K562 (cell line): ENCODE data around the gene PRR11. TPM values are rescaled to one million over a fixed set of nuclear protein-coding genes. Genes with fewer than 3 reads are reported as not detected.

Experiments used
- ATAC-seq: fragments of 200-7000 bp; cut with Tn5 transposase; 3 replicates; pipeline ENCODE4 v1.9.1; 2020; ENCODE audit warnings: moderate library complexity
- BruUV-seq: library from RNA; stranded (reverse); fragments of 400-500 nt; replicated peaks from 2 replicates; lab custom pipeline; 2021; lab: Mats Ljungman, UMichigan
- CTCF ChIA-PET: fragments of 300-600 bp; formaldehyde crosslinking; extraction: SDS; loops from one replicate; lab custom pipeline; 2021; ENCODE audit warnings: low intra/inter-chr PET ratio; lab: Yijun Ruan, JAX
- POLR2A ChIA-PET: fragments of 300-600, 350-650 bp; sonication (Branson Sonifier 250); formaldehyde crosslinking; extraction: SDS; loops from one replicate; lab custom pipeline; 2021; ENCODE audit warnings: antibody characterized with exemption, inconsistent platforms; lab: Yijun Ruan, JAX
- DNase-seq, 4 experiments: peaks; one replicate each; pipeline versions ENCODE4 v3.0.0 to v3.0.0-alpha.2; 2011 to 2018; ENCODE audit warnings: low spot score in 3 of 4, mixed read lengths in 3 of 4; ENCODE audit errors: extremely low read depth in 1 of 4
- FAIRE-seq: peaks from 2 replicates; lab custom pipeline; 2011; peaks lifted over from hg19 to GRCh38; lab: Jason Lieb, UNC
- H2AFZ ChIP-seq: 2 replicates; pipeline ENCODE4 v1.6.0; 2011; ENCODE audit warnings: low read depth, low read length, control low read depth, inconsistent platforms
- H3K27ac ChIP-seq: fragments of 200-600 bp; 3 replicates; pipeline ENCODE4 v1.8.0; 2011; ENCODE audit warnings: low read depth, mild to moderate bottlenecking, control low read depth, inconsistent platforms, low read length, moderate library complexity, mixed read lengths; ENCODE audit errors: extremely low read depth
- H3K27me3 ChIP-seq, 2 experiments: fragments of 300-600 bp in 1 of 2; 2 replicates in 1 of 2; 3 replicates in 1 of 2; pipeline versions ENCODE4 v1.6.0 to v1.8.0; 2011; ENCODE audit warnings: inconsistent platforms in 2 of 2, low read length in 2 of 2, mild to moderate bottlenecking in 1 of 2, mixed read lengths in 1 of 2, moderate library complexity in 1 of 2; ENCODE audit not compliant: control insufficient read depth in 2 of 2, insufficient read depth in 2 of 2
- H3K36me3 ChIP-seq: fragments of 300-600 bp; 3 replicates; pipeline ENCODE4 v1.8.0; 2011; ENCODE audit warnings: mild to moderate bottlenecking, low read length, inconsistent platforms; ENCODE audit not compliant: control insufficient read depth, insufficient read depth
- H3K4me1 ChIP-seq, 2 experiments: fragments of 200-600 bp in 1 of 2; replicated peaks in 1 of 2; 2 replicates in 1 of 2; 3 replicates in 1 of 2; pipeline versions ENCODE4 v1.5.1 to v1.8.0; 2011; ENCODE audit warnings: inconsistent platforms in 2 of 2, low read length in 2 of 2, mild to moderate bottlenecking in 1 of 2, mixed read lengths in 1 of 2, moderate library complexity in 1 of 2; ENCODE audit not compliant: control insufficient read depth in 2 of 2, insufficient read depth in 2 of 2
- H3K4me2 ChIP-seq: 2 replicates; pipeline ENCODE4 v1.6.1; 2011; ENCODE audit warnings: low read length, control low read depth, inconsistent platforms, mixed read lengths; ENCODE audit not compliant: insufficient read depth
- H3K4me3 ChIP-seq: fragments of 200-600 bp; sonication (generic), shearing (Covaris generic); 2 replicates; pipeline ENCODE4 v1.5.1; 2016; ENCODE audit warnings: control low read depth, inconsistent platforms
- H3K79me2 ChIP-seq: fragments of 200-600 bp; 3 replicates; pipeline ENCODE4 v1.8.0; 2011; ENCODE audit warnings: low read length, inconsistent platforms; ENCODE audit not compliant: control insufficient read depth, insufficient read depth
- H3K9ac ChIP-seq, 2 experiments: 2 replicates each; pipeline versions ENCODE4 v1.6.0 to v1.6.1; 2011; ENCODE audit warnings: low read depth in 2 of 2, low read length in 2 of 2, control low read depth in 1 of 2, inconsistent platforms in 1 of 2, mild to moderate bottlenecking in 1 of 2, mixed read lengths in 1 of 2; ENCODE audit not compliant: insufficient read depth in 1 of 2
- H3K9me1 ChIP-seq: one replicate; pipeline ENCODE4 v1.6.0; 2011; ENCODE audit warnings: inconsistent platforms, mild to moderate bottlenecking, low read length, moderate library complexity; ENCODE audit not compliant: control insufficient read depth, insufficient read depth
- H3K9me3 ChIP-seq: replicated peaks from 2 replicates; pipeline ENCODE4 v1.5.1; 2011; ENCODE audit warnings: low read depth, low read length, inconsistent platforms; ENCODE audit not compliant: control insufficient read depth, insufficient read depth
- H4K20me1 ChIP-seq: replicated peaks from 2 replicates; pipeline ENCODE4 v1.6.1; 2011; ENCODE audit warnings: low read length, inconsistent platforms, mixed read lengths; ENCODE audit not compliant: control insufficient read depth, insufficient read depth
- NFIC ChIP-seq: fragments of 450-650 bp; IDR thresholded peaks from 2 replicates; pipeline ENCODE4 v1.6.1; 2017; ENCODE audit warnings: mild to moderate bottlenecking, inconsistent platforms
- SREBF1 ChIP-seq: fragments of 150-350 bp; IDR thresholded peaks from 2 replicates; pipeline ENCODE4 v1.6.1; 2014; ENCODE audit warnings: antibody characterized with exemption, low read depth, low read length, borderline replicate concordance
- ZNF589 ChIP-seq: fragments of 200-800 bp; sonication (Bioruptor generic); IDR thresholded peaks from 2 replicates; pipeline ENCODE4 v1.6.1; 2016; ENCODE audit warnings: low read depth, missing genetic modification characterization, missing compliant biosample characterization
- WGBS: fragments of 100-300 bp; shearing (Covaris generic); methylation state at CpG from one replicate; pipeline ENCODE4 v1.1.6; 2016; ENCODE audit warnings: low coverage, mixed read lengths; ENCODE audit not compliant: insufficient coverage; ENCODE audit errors: missing lambda C conversion rate; 5-methylcytosine and 5-hydroxymethylcytosine counted together
- in situ Hi-C: fragments of 300-500 bp; cut with MboI; formaldehyde crosslinking; loops from 4 replicates; pipeline ENCODE4 v1.15.0; 2018; ENCODE audit warnings: inconsistent platforms, mixed read lengths
- intact Hi-C: fragments of 100-400 bp; cut with micrococcal nuclease; formaldehyde crosslinking; loops from 2 replicates; pipeline ENCODE4 v1.14.2; 2022
- microRNA counts: library from miRNA; unstranded; fragments of <30 nt; microRNA quantifications from one replicate; lab custom pipeline; 2016
- microRNA-seq: library from miRNA; unstranded; fragments of <30 nt; microRNA quantifications from one replicate; pipeline ENCODE4, GENCODE V29; 2018; ENCODE audit warnings: borderline microRNAs expressed
- polyA plus RNA-seq, 8 experiments: library from polyadenylated mRNA; depleted of rRNA in 4 of 8; stranded (reverse) in 5 of 8; unstranded in 3 of 8; fragments of >200 nt; fragmentation: Nextera tagmentation in 2 of 8; fragmentation: Illumina TruSeq in 1 of 8; extraction: Ambion mirVana in 2 of 8; extraction: Trizol in 1 of 8; gene quantifications; 2 replicates each; pipeline versions ENCODE4 v1.2.1 to v1.2.3, GENCODE V29; 2011 to 2014; ENCODE audit warnings: inconsistent platforms in 1 of 8, missing spikeins in 1 of 8
- small RNA-seq: library from RNA; depleted of rRNA; stranded (forward); fragments of <200 nt; gene quantifications from one replicate; pipeline ENCODE3, GENCODE V24; 2014
- total RNA-seq, 7 experiments: library from RNA; depleted of rRNA in 6 of 7; stranded (reverse); fragments of >200 nt in 6 of 7; fragmentation: Illumina TruSeq in 2 of 7; extraction: Trizol in 2 of 7; gene quantifications; 2 replicates each; pipeline versions ENCODE4 v1.2.1 to v1.2.3, GENCODE V29; 2011 to 2021; ENCODE audit warnings: low replicate concordance in 1 of 7
- TF ChIP-seq, protein P1 (sequence below): conservative IDR thresholded peaks from 2 replicates; pipeline ENCODE4 v1.6.1; 2011; ENCODE audit warnings: low read depth, mild to moderate bottlenecking, low read length; ENCODE audit not compliant: control insufficient read depth

The PRR11 gene
- total and polyA plus RNA-seq, 9 of the 15 experiments (the other 6 are each of a cell fraction or from before 2014, with no cell fraction given): 13.3 to 75.2 (median 46.4) TPM

DNA sequence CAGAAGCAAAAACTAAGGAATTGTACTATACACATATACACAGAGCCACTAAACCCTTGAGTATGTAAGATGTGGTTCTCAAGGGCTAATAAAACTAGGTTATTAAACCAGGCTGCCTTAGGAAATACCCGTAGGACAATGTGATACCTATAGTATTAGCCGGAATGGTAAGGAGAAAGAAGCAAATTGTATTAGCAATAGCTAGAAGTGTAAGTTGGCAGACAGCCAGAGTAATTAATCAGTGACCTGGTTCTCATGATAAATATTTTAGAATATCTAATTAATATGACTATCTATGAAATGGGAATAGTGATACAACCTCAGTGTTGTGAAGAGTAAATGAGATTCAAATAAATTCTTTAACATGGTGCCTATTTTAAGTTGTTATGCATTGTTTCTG, 83.4 kb downstream of the PRR11 start:
- H3K4me2 ChIP-seq: no peak overlapping the region
- no peaks in the 10 kb centered on the region for H4K20me1 ChIP-seq
- in situ Hi-C loops: no loop called here
- no TSS peak for BruUV-seq
- WGBS: 84% methylated on average over 2 of the region's 2 CpGs
- POLR2A ChIA-PET: interaction anchor here (0.7 to 1.3 kb wide), 2 partner anchors 10 kb away, joined by 3 read pairs; no protein-coding TSS in a partner anchor
- H3K27me3 ChIP-seq: no peaks in the 10 kb centered on the region
- TF ChIP-seq NFIC (peak; percentile 73), SREBF1 (no peak), ZNF589 (CRISPR knock-in tag) (no peak)
- ATAC-seq (no peak), FAIRE-seq (no peak), DNase-seq (no peak)
- no peak overlapping the region for H3K27ac ChIP-seq
- H3K4me1 ChIP-seq: no peaks in the 10 kb centered on the region
- H3K9me1 ChIP-seq: no peaks in the 10 kb centered on the region
- CTCF ChIA-PET: no interaction called here
- no peak overlapping the region for H2AFZ ChIP-seq
- H3K79me2 ChIP-seq: no peaks in the 10 kb centered on the region
- no peaks in the 10 kb centered on the region for H3K9me3 ChIP-seq
- intact Hi-C loops: no loop called here
- no peaks in the 10 kb centered on the region for H3K36me3 ChIP-seq
- H3K4me3 ChIP-seq: no peak overlapping the region
- H3K9ac ChIP-seq: no peak overlapping the region

DNA sequence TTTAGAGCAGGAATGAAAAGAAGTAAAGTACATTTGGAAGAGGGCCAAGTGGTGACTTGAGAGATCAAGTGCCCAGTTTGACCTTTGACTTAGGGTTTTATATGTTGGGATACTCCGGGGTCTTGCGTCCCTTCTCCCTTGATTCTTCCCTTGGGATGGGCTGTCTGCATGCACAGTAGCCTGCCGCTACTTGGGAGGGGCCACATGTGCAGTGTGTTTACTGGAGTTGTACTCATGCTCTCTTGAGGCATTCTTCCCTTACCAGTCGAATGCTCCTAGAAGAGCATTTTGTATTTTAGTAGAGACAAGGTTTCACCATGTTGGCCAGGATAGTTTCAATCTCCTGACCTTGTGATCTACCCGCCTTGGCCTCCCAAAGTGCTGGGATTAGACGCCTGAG, 88.5 kb downstream of the PRR11 start:
- BruUV-seq: no TSS peak
- H3K4me1 ChIP-seq: no peaks in the 10 kb centered on the region
- H3K9me1 ChIP-seq: no peaks in the 10 kb centered on the region
- H2AFZ ChIP-seq: no peak overlapping the region
- no peak overlapping the region for H3K27ac ChIP-seq
- H3K4me2 ChIP-seq: no peak overlapping the region
- peaks cover 7% of the 10 kb centered on the region; the same call in 1 of the 3 replicates for H3K36me3 ChIP-seq
- H3K9me3 ChIP-seq: no peaks in the 10 kb centered on the region
- no peak for ATAC-seq
- no peak overlapping the region for H3K4me3 ChIP-seq
- ChIA-PET POLR2A (interaction anchor here (0.6 to 1.4 kb wide), 2 partner anchors 16 to 1877 kb away, joined by 3 read pairs; no protein-coding TSS in a partner anchor), CTCF (no interaction called here)
- H4K20me1 ChIP-seq: no peaks in the 10 kb centered on the region
- no peaks in the 10 kb centered on the region for H3K27me3 ChIP-seq
- no peaks in the 10 kb centered on the region for H3K79me2 ChIP-seq
- no peak for DNase-seq
- TF ChIP-seq, protein P1, sequence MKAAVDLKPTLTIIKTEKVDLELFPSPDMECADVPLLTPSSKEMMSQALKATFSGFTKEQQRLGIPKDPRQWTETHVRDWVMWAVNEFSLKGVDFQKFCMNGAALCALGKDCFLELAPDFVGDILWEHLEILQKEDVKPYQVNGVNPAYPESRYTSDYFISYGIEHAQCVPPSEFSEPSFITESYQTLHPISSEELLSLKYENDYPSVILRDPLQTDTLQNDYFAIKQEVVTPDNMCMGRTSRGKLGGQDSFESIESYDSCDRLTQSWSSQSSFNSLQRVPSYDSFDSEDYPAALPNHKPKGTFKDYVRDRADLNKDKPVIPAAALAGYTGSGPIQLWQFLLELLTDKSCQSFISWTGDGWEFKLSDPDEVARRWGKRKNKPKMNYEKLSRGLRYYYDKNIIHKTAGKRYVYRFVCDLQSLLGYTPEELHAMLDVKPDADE: no peak
- peak; percentile 36 for TF ChIP-seq NFIC
- H3K9ac ChIP-seq: no peak overlapping the region
- FAIRE-seq: no peak
- in situ Hi-C loops (no loop called here), intact Hi-C loops (no loop called here)
- 61% methylated on average over 6 of the region's 6 CpGs for WGBS

MicroRNA genes within 50 kb of the gene (microRNA counts, 767-probe panel; counts per million panel counts)
- microRNA hsa-miR-301a-3p (lab: Ali Mortazavi, UCI) (4,440 counts per million, percentile 85 among the panel's probes with 10 or more counts), microRNA hsa-miR-454-3p (lab: Ali Mortazavi, UCI) (3,621 counts per million, percentile 77 among the panel's probes with 10 or more counts)

Small RNA genes within 50 kb of the gene (microRNA-seq; reads per million reads assigned to microRNA genes)
- gene MIR301A: 205 reads per million, percentile 85 among the genes with 10 or more reads in this experiment
- gene MIR454: 2,770 reads per million, percentile 96 among the genes with 10 or more reads in this experiment

Small RNA genes within 50 kb of the gene (small RNA-seq; reads per million reads assigned to genes)
- 221 reads per million, percentile 99 among the genes with 10 or more reads in this experiment for gene MIR301A
- gene MIR454: 47.5 reads per million, percentile 98 among the genes with 10 or more reads in this experiment
- 0.26 reads per million for gene RNU2-58P

Other genes with a start within 250 kb of the PRR11 start
- 19.7 and 20.4 TPM in 2 replicates for gene TRIM37, start 48.9 kb upstream of the PRR11 start, total RNA-seq (2014; rRNA removed)
- 30.3 and 31.3 TPM in 2 replicates for gene TRIM37, start 48.9 kb upstream of the PRR11 start, total RNA-seq (2014; rRNA removed; fragmentation: Illumina TruSeq; extraction: Trizol)
- 28.4 and 31.4 TPM in 2 replicates for gene TRIM37, start 48.9 kb upstream of the PRR11 start, total RNA-seq (2015; rRNA removed; fragmentation: Illumina TruSeq; extraction: Trizol)
- gene TRIM37, start 48.9 kb upstream of the PRR11 start, total RNA-seq (2021): 22.3 and 25.0 TPM in 2 replicates
- 28.0 and 30.3 TPM in 2 replicates for gene TRIM37, start 48.9 kb upstream of the PRR11 start, polyA plus RNA-seq (2011; rRNA removed)
- 18.4 and 23.8 TPM in 2 replicates for gene TRIM37, start 48.9 kb upstream of the PRR11 start, polyA plus RNA-seq (2014; fragmentation: Illumina TruSeq; extraction: Trizol)
- 1 to 10 TPM; 4.5 to 8.6 TPM for gene TRIM37, start 48.9 kb upstream of the PRR11 start, polyA plus RNA-seq (2014; fragmentation: Nextera tagmentation; extraction: Ambion mirVana)
- gene TRIM37, start 48.9 kb upstream of the PRR11 start, polyA plus RNA-seq (2014; rRNA removed): 15.7 and 18.2 TPM in 2 replicates
- gene SKA2, start 560 bp upstream of the PRR11 start, total RNA-seq (2014; rRNA removed): 101 and 156 TPM in 2 replicates
- 133 and 167 TPM in 2 replicates for gene SKA2, start 560 bp upstream of the PRR11 start, total RNA-seq (2014; rRNA removed; fragmentation: Illumina TruSeq; extraction: Trizol)
- gene SKA2, start 560 bp upstream of the PRR11 start, total RNA-seq (2015; rRNA removed; fragmentation: Illumina TruSeq; extraction: Trizol): 151 and 159 TPM in 2 replicates
- 74.5 and 78.4 TPM in 2 replicates for gene SKA2, start 560 bp upstream of the PRR11 start, total RNA-seq (2021)
- 39.2 and 58.1 TPM in 2 replicates for gene SKA2, start 560 bp upstream of the PRR11 start, polyA plus RNA-seq (2011; rRNA removed)
- gene SKA2, start 560 bp upstream of the PRR11 start, polyA plus RNA-seq (2014; fragmentation: Illumina TruSeq; extraction: Trizol): 140 and 183 TPM in 2 replicates
- 10 to 100 TPM; 93.5 to 96.9 TPM for gene SKA2, start 560 bp upstream of the PRR11 start, polyA plus RNA-seq (2014; fragmentation: Nextera tagmentation; extraction: Ambion mirVana)
- 140 and 158 TPM in 2 replicates for gene SKA2, start 560 bp upstream of the PRR11 start, polyA plus RNA-seq (2014; rRNA removed)
- 15.3 and 16.0 TPM in 2 replicates for gene SMG8, start 54.3 kb downstream of the PRR11 start, total RNA-seq (2014; rRNA removed)
- gene SMG8, start 54.3 kb downstream of the PRR11 start, total RNA-seq (2014; rRNA removed; fragmentation: Illumina TruSeq; extraction: Trizol): 21.9 and 22.1 TPM in 2 replicates
- 26.0 and 26.4 TPM in 2 replicates for gene SMG8, start 54.3 kb downstream of the PRR11 start, total RNA-seq (2015; rRNA removed; fragmentation: Illumina TruSeq; extraction: Trizol)
- gene SMG8, start 54.3 kb downstream of the PRR11 start, total RNA-seq (2021): 18.3 and 19.2 TPM in 2 replicates
- gene SMG8, start 54.3 kb downstream of the PRR11 start, polyA plus RNA-seq (2011; rRNA removed): 23.1 and 27.9 TPM in 2 replicates
- gene SMG8, start 54.3 kb downstream of the PRR11 start, polyA plus RNA-seq (2014; fragmentation: Illumina TruSeq; extraction: Trizol): 18.0 and 23.0 TPM in 2 replicates
- gene SMG8, start 54.3 kb downstream of the PRR11 start, polyA plus RNA-seq (2014; fragmentation: Nextera tagmentation; extraction: Ambion mirVana): 1 to 10 TPM; 3.5 to 5.1 TPM
- 13.9 and 15.4 TPM in 2 replicates for gene SMG8, start 54.3 kb downstream of the PRR11 start, polyA plus RNA-seq (2014; rRNA removed)
- gene GDPD1, start 64.8 kb downstream of the PRR11 start, total RNA-seq (2014; rRNA removed): 5.7 and 7.9 TPM in 2 replicates
- 14.8 and 15.1 TPM in 2 replicates for gene GDPD1, start 64.8 kb downstream of the PRR11 start, total RNA-seq (2014; rRNA removed; fragmentation: Illumina TruSeq; extraction: Trizol)
- 9.2 and 9.5 TPM in 2 replicates for gene GDPD1, start 64.8 kb downstream of the PRR11 start, total RNA-seq (2015; rRNA removed; fragmentation: Illumina TruSeq; extraction: Trizol)
- gene GDPD1, start 64.8 kb downstream of the PRR11 start, total RNA-seq (2021): 9.3 and 11.0 TPM in 2 replicates
- gene GDPD1, start 64.8 kb downstream of the PRR11 start, polyA plus RNA-seq (2011; rRNA removed): 11.3 and 15.2 TPM in 2 replicates
- gene GDPD1, start 64.8 kb downstream of the PRR11 start, polyA plus RNA-seq (2014; fragmentation: Illumina TruSeq; extraction: Trizol): 13.2 and 14.7 TPM in 2 replicates
- gene GDPD1, start 64.8 kb downstream of the PRR11 start, polyA plus RNA-seq (2014; fragmentation: Nextera tagmentation; extraction: Ambion mirVana): 1 to 10 TPM; 7.8 to 8.1 TPM
- gene GDPD1, start 64.8 kb downstream of the PRR11 start, polyA plus RNA-seq (2014; rRNA removed): 7.7 and 9.4 TPM in 2 replicates
- 0.14 and 1.1 TPM in 2 replicates for gene YPEL2, start 175.9 kb downstream of the PRR11 start, total RNA-seq (2014; rRNA removed)
- 0.47 and 0.57 TPM in 2 replicates for gene YPEL2, start 175.9 kb downstream of the PRR11 start, total RNA-seq (2014; rRNA removed; fragmentation: Illumina TruSeq; extraction: Trizol)
- 0.33 and 0.38 TPM in 2 replicates for gene YPEL2, start 175.9 kb downstream of the PRR11 start, total RNA-seq (2015; rRNA removed; fragmentation: Illumina TruSeq; extraction: Trizol)
- gene YPEL2, start 175.9 kb downstream of the PRR11 start, total RNA-seq (2021): 0.54 and 0.71 TPM in 2 replicates
- gene YPEL2, start 175.9 kb downstream of the PRR11 start, polyA plus RNA-seq (2011; rRNA removed): 2.4 and 3.2 TPM in 2 replicates
- 0.61 and 0.83 TPM in 2 replicates for gene YPEL2, start 175.9 kb downstream of the PRR11 start, polyA plus RNA-seq (2014; fragmentation: Illumina TruSeq; extraction: Trizol)
- under 1 TPM; 0.11 to 0.13 TPM for gene YPEL2, start 175.9 kb downstream of the PRR11 start, polyA plus RNA-seq (2014; fragmentation: Nextera tagmentation; extraction: Ambion mirVana)
- 0.59 and 0.68 TPM in 2 replicates for gene YPEL2, start 175.9 kb downstream of the PRR11 start, polyA plus RNA-seq (2014; rRNA removed)